Stomach (tissue), 9 donors: ENCODE measurements around the gene SEC24D. TPM values are rescaled to one million over a fixed set of nuclear protein-coding genes. Genes with fewer than 3 reads are reported as not detected.

Source experiments
- DNase-seq, 2 donors: peaks; one replicate each; pipeline versions ENCODE4 v3.0.0 to v3.0.0-alpha.2; 2013 to 2019
- H3K27ac ChIP-seq, 5 donors: fragments of 200-600 bp in 4 of 5; sonication (generic) in 4 of 5; one replicate each; pipeline ENCODE4 v1.5.1; 2013 to 2019; ENCODE audit warnings: mild to moderate bottlenecking in 1 of 5, moderate library complexity in 1 of 5
- H3K27me3 ChIP-seq, 3 donors: fragments of 200-600 bp; sonication (generic); one replicate each; pipeline ENCODE4 v1.5.1; 2017 to 2019; ENCODE audit warnings: mixed run types in 1 of 3
- H3K36me3 ChIP-seq, 4 donors: fragments of 200-600 bp; sonication (generic); 1 replicate in 3 of 4; 2 replicates in 1 of 4; pipeline ENCODE4 v1.5.1; 2016 to 2019
- H3K4me1 ChIP-seq, 4 donors: fragments of 200-600 bp; sonication (generic); one replicate each; pipeline ENCODE4 v1.5.1; 2016 to 2019
- H3K4me3 ChIP-seq, 4 donors: fragments of 200-600 bp; sonication (generic) in 3 of 4; one replicate each; pipeline ENCODE4 v1.5.1; 2016 to 2019; ENCODE audit warnings: mild to moderate bottlenecking in 1 of 4
- H3K9me3 ChIP-seq, 4 donors: fragments of 200-600 bp; sonication (generic); one replicate each; pipeline ENCODE4 v1.5.1; 2016 to 2019
- EP300 ChIP-seq: sonication (generic); formaldehyde crosslinking; IDR thresholded peaks from one replicate; pipeline ENCODE4 v1.6.1; 2017; ENCODE audit warnings: antibody characterized with exemption
- POLR2A ChIP-seq, 4 donors: fragments of 450-650 bp; IDR thresholded peaks; one replicate each; pipeline ENCODE4 v1.6.1; 2016; ENCODE audit warnings: antibody characterized with exemption in 4 of 4, control low read depth in 2 of 4, mild to moderate bottlenecking in 1 of 4, moderate library complexity in 1 of 4
- POLR2AphosphoS5 ChIP-seq, 3 donors: sonication (generic); formaldehyde crosslinking; IDR thresholded peaks; one replicate each; pipeline ENCODE4 v1.6.1; 2016; ENCODE audit warnings: antibody characterized with exemption in 3 of 3
- WGBS, 5 donors: extraction: QIAGEN DNeasy Blood & Tissue Kit in 3 of 5; methylation state at CpG; one replicate each; pipeline versions ENCODE4 v1.1.5 to v1.1.7; 2013 to 2018; 5-methylcytosine and 5-hydroxymethylcytosine counted together
- intact Hi-C: fragments of 100-400 bp; cut with DNase I; formaldehyde crosslinking; loops from one replicate; pipeline ENCODE4 v1.15.1; 2023; ENCODE audit warnings: low total_unique reads
- polyA plus RNA-seq, 3 donors: library from polyadenylated mRNA; stranded (reverse); fragments of 200-250 nt; gene quantifications; one replicate each; pipeline ENCODE4 v1.2.3, GENCODE V29; 2013
- total RNA-seq, 5 donors: library from RNA; depleted of rRNA; stranded (reverse); fragments of >200 nt; gene quantifications; one replicate each; pipeline versions ENCODE4 v1.1.0 to v1.2.3, GENCODE V29; 2014 to 2016
- TF ChIP-seq, protein P1 (sequence below), 7 experiments: fragments of 450-650 bp in 4 of 7; fragments of 200-600 bp in 3 of 7; sonication (generic) in 3 of 7; IDR thresholded peaks; one replicate each; pipeline ENCODE4 v1.5.1; 2016 to 2019; ENCODE audit warnings: antibody characterized with exemption in 7 of 7, control low read depth in 2 of 7, mild to moderate bottlenecking in 1 of 7
- donor health status: healthy with polysubstance abuse.
- donor health status: Bipolar disorder and iron deficiency.
- donor health status: healthy.

SEC24D gene
- total and polyA plus RNA-seq, 8 donors = 6.7 to 132 (median 29.0) TPM

DNA sequence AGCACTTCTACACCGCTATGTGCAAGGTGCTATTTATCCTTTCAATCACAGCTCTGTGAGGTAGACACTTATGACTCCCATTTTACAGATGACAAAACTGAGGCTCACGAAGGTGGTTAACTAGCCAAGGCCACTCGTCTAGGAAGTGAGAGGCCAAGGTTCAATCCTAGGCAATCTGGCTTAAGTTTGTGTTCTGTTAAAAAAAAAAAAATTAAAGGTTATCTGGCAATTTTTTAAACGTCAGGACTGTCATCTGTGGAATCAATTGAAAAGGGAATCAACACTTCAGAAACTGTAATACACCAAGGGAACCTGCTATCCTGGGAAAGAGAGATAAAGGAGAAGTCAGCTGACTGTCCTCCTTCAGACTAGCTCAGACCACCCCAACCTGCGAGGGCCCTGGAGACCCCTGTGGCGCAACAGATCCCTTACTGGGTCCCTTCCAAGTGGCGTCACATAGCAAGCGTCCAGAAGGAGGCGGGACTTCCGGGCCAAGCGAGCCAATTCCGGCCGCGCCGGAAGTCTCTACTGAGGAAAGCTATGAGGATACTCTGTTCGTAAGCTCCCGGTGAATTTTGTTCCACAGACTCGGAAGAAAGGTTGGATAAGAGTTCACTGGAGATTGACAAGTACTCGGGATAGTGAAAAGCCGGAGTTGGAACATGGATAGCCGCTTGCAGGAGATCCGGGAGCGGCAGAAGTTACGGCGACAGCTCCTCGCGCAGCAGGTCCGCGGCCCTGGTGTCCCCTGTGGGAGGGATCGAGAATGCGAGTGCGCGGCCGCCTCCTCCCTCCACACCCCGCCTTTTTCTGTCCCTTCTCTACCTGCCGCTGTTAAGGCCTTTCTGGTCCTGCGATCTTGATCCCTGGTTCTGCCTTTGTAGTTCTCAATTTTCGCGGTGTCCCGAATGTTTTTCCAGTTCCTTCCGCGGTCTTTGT lies 150.8 kb downstream of the SEC24D start, which contains the start of gene METTL14:
Gene METTL14 (plus strand): TSS at position 520 of the 939 bp plus-strand sequence. CDS start 143 bp downstream, at position 663.
- peak; percentile 95 to 98 for DNase-seq
- H3K36me3 ChIP-seq = peaks cover 7 to 25% (median 24%) of the 10 kb centered on the region in 4 donors
- WGBS, 5 donors = 4 to 5% (median 4%) methylated on average over 42 of the region's 42 CpGs
- H3K4me3 ChIP-seq = peak within 1 kb of the TSS; percentile 59 to 71 (median 68)
- peak within 1 kb of the TSS; percentile 91 to 95 (median 94) for H3K27ac ChIP-seq
- TF ChIP-seq, protein P1, sequence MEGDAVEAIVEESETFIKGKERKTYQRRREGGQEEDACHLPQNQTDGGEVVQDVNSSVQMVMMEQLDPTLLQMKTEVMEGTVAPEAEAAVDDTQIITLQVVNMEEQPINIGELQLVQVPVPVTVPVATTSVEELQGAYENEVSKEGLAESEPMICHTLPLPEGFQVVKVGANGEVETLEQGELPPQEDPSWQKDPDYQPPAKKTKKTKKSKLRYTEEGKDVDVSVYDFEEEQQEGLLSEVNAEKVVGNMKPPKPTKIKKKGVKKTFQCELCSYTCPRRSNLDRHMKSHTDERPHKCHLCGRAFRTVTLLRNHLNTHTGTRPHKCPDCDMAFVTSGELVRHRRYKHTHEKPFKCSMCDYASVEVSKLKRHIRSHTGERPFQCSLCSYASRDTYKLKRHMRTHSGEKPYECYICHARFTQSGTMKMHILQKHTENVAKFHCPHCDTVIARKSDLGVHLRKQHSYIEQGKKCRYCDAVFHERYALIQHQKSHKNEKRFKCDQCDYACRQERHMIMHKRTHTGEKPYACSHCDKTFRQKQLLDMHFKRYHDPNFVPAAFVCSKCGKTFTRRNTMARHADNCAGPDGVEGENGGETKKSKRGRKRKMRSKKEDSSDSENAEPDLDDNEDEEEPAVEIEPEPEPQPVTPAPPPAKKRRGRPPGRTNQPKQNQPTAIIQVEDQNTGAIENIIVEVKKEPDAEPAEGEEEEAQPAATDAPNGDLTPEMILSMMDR (IDR thresholded peaks at IDR 0.05) = peak in 1 of 7 experiments; percentile 31
- TF ChIP-seq POLR2A (IDR thresholded peaks at IDR 0.05) = peak in 1 of 4 donors; percentile 54
- TF ChIP-seq POLR2AphosphoS5 (IDR thresholded peaks at IDR 0.05) = peak; percentile 53 to 70 (median 65)
- TF ChIP-seq EP300 = no peak
- H3K27me3 ChIP-seq = no peaks in the 10 kb centered on the region
- no peaks in the 10 kb centered on the region for H3K9me3 ChIP-seq
- peaks cover 6 to 24% (median 19%) of the 10 kb centered on the region in 4 donors for H3K4me1 ChIP-seq
- intact Hi-C loops = no loop called here

DNA sequence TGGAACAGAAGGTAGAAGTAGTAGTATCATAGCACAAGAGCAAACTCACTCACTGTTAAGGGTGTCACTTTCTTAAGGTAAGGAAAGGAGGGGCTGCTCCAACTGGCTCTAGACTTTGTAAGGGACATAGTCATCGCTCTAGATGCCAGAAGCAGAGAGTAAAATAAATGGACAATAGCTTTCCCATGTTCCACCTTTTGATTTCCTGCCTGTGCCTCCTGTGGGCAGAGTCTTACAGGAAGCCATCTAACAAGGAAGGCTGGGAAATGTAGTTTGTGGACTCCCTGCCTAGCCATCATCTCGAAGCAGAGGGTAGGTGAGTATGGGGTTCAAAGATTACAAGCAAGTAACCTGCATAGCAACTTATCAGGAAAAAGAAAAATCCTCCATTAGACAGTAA lies 152.4 kb downstream of the SEC24D start:
- Histone ChIP-seq H3K9me3 (no peaks in the 10 kb centered on the region), H3K36me3 (peaks cover 0 to 9% (median 8%) of the 10 kb centered on the region in 4 donors), H3K27ac (no peak overlapping the region), H3K4me3 (no peak overlapping the region), H3K4me1 (peaks cover 6 to 24% (median 19%) of the 10 kb centered on the region in 4 donors), H3K27me3 (no peaks in the 10 kb centered on the region)
- TF ChIP-seq EP300 (no peak), POLR2A (IDR thresholded peaks at IDR 0.05) (no peak), POLR2AphosphoS5 (IDR thresholded peaks at IDR 0.05) (no peak)
- WGBS, 5 donors = 2 to 16% (median 13%) methylated on average over 2 of the region's 2 CpGs
- intact Hi-C loops = no loop called here
- peak in 1 of 2 donors; percentile 26 for DNase-seq

DNA sequence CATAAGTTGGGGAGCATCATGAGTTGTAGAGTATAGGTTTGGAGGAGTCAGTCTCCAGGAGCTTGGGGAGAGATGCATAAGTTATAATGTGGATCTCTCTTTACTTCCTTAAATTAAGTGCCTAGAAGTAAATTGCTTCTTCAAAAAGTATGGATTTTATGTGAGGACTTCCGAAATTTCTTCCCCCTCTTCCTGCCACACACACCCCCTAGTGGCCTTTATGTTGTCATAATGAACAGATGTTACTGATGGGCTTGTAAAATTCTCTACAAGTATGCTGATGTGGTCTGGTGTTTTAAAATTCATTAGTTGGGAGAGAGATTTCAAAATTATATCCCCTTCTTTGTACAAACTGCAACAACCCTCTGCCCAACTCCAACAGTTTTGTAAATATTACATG lies 153.0 kb downstream of the SEC24D start:
- Histone ChIP-seq H3K9me3 (no peaks in the 10 kb centered on the region), H3K4me3 (no peak overlapping the region), H3K27ac (no peak overlapping the region), H3K36me3 (peaks cover 0 to 3% (median 2%) of the 10 kb centered on the region in 4 donors), H3K4me1 (peaks cover 6 to 21% (median 17%) of the 10 kb centered on the region in 4 donors), H3K27me3 (no peaks in the 10 kb centered on the region)
- intact Hi-C loops = no loop called here
- no peak for DNase-seq
- TF ChIP-seq, protein P1 (IDR thresholded peaks at IDR 0.05) = peak in 1 of 7 experiments; percentile 14
- no peak for TF ChIP-seq POLR2AphosphoS5 (IDR thresholded peaks at IDR 0.05)
- WGBS, 5 donors = 26 to 65% (median 40%) methylated on average over 1 of the region's 1 CpG

DNA sequence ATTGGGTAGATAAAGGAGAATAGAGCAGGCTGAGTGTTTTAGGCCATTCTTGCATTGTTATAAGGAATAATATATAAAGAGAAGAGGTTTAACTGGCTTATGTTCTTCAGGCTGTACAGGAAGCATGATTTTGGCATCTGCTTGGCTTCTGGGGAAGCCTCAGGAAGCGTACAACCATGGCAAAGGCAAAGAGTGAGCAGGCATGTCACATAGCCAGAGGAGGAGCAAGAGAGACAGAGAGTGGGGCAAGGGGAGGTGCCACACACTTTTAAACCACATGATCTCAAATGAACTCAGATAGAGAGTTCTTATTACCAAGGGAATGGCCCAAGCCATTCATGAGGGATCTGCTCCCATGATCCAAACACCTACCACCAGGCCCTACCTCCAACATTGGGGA lies 155.1 kb downstream of the SEC24D start:
- Histone ChIP-seq H3K36me3 (no peaks in the 10 kb centered on the region), H3K4me1 (peaks cover 0 to under 1% (median 0%) of the 10 kb centered on the region in 4 donors), H3K27ac (no peak overlapping the region), H3K4me3 (no peak overlapping the region), H3K9me3 (no peaks in the 10 kb centered on the region), H3K27me3 (no peaks in the 10 kb centered on the region)
- intact Hi-C loops = no loop called here
- WGBS, 5 donors = 56 to 68% (median 63%) methylated on average over 1 of the region's 1 CpG
- TF ChIP-seq POLR2AphosphoS5 (IDR thresholded peaks at IDR 0.05) (no peak), POLR2A (IDR thresholded peaks at IDR 0.05) (no peak), EP300 (no peak)
- TF ChIP-seq, protein P1 (IDR thresholded peaks at IDR 0.05) = no peak
- DNase-seq = no peak
